CMK (cell line): ENCODE measurements around the gene CCDC85C.

Experiments
- DNase-seq: peaks from one replicate; pipeline ENCODE4 v3.0.0-alpha.2; 2010; ENCODE audit warnings: low read depth

Gene CCDC85C

DNA sequence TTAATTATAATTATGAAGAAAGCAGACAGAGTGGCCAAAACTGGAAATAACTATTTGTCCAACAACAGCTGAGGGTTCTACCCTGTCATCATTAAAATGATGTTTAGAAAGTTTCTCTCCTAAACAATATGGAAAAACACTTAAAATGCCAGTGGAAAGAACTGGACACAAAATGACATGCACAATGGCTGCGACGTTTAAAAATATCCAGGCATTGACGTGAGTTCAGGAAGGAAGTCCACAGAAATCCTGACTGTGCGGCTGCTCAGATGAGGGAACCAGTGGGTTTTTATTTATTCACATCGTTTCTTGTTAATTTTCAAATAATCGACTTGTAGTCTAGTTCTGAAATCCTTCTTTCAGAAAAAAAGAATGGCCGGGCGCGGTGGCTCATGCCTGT, 64.5 kb downstream of the CCDC85C start:
- no peak for DNase-seq

DNA sequence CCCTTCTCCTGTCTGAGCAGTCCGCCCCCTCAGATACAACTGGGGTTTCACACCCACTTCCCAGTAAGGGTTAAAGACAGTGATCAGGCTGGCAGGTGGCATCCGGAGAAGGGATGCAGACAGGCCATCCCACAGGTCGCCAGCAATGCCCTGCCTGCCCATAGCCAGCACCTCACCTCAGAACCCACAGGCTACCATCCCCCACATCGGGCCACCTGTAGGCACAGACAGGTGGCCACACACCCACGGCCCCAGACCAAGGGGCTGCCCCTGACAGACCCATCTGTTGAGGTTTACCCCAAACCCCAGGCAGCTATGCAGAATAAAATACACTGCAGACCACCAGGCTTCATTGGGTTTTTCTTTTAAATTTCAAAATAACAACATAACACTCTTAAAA, 65.3 kb downstream of the CCDC85C start:
- DNase-seq = no peak

DNA sequence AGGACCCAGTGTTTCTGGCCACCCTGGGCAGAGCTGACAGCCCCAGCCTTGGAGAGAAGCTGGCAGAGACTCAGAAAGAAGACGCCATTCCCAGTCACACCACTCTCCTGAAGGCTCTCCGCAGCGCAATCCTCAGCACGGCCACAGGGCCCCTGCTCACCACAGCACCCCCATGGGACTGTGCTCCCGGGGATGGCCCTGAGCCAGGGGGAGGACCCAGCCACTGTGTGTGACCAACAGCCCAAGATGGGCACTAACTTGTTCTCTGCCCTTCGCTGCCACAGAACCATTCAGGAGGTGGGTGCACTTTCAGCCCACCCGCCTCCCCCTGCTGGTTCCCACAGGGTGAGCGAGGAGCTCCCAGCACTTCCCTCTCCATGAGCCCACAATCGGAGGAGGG, 65.7 kb downstream of the CCDC85C start:
- no peak for DNase-seq

DNA sequence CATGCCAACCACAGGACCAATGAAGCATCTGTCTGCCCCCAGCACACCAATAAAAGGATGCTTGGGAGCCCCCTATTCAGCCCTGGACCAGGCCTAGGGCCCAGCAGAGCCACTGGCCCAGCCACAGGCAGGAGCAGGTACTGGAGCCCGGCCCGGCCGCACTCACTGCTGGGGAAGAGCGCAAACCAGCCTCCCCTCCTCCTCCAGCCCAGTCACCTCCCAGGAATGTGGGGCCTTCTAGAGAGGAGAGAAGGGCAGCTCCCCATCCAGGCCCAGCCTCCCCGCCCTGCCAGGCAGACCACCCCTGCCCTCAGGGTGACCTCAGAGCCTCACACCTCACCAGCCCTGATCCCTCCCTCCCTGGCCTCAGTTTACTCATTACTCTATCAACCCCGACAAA, 66.6 kb downstream of the CCDC85C start:
- no peak for DNase-seq

DNA sequence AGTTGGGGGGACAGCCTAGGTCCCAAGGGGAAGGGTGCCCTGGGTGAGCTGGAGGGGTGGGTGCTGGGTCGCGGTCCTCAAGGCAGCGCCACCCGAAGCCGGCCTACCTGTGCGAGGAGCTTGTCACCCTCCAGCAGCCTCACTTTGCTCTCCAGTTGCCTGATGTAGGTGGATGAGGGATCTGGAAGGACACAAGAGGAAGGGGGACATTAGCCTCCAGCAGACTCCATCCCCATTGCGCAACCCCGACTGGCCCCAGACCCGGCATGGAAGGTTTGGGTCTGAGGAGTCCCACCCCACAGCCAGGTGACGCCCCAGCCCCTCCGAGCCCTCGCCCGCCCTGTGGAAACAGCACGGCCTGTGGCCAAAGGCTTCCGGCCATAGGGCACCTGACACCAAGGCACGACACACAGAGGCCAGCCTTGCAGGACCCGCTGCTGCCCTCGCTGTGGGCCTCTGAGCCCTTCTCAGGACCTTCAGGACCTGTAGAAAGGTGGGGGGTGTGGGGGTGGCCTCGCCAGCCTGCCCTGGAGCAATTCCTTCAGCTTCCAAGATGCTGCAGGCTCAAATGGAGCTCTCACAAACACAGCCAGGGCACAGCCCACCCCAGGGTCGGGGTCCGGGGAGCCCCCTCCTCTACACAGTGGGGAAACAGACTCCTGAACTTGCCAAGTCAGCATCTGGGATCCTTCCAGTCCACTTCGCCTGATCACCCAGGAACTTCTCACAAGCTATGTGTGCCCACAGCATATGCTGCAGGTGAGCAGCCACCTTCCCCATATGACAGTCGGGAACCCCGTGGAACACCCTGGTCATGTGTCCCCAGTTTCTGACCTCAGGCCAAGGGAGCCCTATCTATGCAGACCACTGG, 67.9 kb downstream of the CCDC85C start:
- DNase-seq = no peak

DNA sequence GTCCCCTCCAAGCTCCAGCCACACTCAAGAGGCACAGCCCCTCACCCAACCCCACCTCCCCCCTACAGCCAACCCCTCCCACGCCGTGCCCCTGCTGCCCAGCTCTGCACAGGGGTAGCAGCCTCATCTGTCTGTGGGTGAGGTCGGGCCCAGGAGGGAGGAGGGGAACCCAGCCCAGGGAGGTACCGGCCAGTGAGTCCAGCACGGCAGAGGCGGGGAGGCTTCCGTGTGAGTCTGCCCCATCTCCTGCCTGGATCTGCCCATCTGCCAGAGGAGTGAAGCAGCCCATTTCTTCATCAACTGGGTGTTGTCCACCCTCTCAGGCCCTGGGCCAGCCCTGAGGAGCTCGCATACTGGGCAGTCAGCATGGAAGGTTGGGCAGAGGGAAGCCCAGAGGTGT, 68.6 kb downstream of the CCDC85C start:
- no peak for DNase-seq

DNA sequence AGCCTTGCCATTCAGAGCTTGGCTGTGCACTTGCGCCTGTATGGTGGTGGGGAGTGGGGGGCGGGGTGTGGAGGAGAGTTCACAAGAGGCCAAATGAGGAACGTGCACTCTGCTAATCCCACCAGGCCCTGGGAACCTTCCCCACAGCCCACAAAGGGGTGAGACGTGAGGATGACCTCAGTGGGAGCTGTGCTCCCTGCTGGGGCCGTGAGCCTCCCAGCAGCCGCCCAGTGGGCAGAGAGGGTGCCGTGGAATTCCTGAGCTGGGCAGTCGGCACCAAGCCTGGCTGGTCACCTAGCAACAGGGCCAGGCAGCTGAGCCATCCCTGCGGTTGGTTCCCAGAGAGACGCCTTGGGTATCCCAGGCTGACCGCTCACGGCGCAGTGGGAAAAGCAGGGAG, 69.1 kb downstream of the CCDC85C start:
- no peak for DNase-seq

DNA sequence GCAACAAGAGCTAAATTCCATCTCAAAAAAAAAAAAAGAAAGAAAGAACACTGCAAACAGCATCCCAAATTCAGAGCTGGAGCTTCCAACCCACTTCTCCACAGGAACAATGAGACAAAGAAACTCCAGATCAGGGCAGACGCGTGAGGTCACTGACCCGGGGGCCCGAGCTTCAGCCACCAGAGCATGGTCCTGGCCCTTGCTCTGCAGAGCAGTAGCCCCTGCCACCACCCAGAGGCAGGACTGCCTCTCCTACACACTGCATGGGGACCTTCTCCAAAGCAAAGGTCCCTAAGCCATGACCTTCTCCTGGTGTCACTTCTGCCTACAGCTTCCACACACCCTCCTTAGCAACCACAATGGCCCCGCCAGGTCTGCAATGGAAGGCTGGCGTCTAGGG, 69.7 kb downstream of the CCDC85C start:
- DNase-seq = no peak

DNA sequence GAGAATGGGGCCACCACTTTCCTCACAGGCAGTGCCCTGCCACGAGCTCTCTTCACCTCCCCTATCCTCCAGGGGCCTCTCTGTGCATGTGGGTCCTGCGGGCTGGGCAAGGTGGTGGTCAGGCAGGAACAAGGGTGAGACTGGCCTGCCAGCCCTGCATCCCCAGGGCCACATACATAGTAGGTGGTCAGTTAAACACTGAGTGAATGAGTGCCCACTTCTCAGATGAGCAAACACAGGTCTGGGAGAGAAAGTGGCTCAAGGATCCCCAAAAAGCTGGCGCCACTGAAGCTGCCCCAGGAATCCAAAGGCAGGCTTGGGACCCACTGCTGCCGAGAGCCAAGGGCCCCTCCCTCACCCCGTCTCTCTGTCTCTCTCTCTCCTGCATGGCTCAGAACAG, 71.7 kb downstream of the CCDC85C start:
- DNase-seq = no peak

DNA sequence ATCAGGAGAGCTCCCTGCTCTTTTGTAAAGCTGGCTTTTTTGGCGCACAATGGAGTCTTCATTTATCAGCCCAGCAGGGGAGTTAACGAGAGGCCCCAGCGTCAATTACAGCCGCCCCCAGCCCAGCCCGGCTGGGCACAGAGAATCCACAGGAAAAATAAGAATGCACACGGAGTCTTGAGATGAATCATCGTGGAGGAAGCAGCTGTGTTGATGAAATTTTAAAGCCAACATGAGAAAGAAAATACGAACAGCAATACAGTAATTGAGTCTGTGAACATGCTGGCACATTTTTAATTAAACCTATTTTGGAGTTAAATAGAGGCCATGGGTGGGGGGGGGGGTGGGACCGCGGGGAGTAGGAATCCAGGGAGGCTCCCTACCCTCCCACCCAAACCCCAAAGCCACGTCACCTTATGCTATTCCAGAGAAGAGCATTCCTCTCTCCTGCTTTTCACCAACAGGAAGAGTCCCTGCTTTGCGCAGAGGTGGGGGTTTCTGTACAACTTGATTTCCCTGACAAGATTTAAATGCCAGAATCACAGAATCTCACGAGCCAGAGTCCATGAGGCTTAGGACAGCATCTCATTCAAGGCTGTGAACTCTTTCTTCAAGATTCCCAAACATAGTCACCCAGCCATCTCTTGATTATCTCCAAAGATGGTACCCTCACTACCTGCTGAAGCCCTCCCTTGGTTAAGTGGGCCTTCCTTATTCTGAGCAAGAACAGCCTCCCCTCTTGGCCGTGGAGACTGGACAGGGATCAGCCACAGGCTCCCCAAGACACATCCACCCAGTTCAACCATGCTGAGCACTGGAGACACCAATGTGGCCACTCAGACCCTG, 72.5 kb downstream of the CCDC85C start:
- no peak for DNase-seq

DNA sequence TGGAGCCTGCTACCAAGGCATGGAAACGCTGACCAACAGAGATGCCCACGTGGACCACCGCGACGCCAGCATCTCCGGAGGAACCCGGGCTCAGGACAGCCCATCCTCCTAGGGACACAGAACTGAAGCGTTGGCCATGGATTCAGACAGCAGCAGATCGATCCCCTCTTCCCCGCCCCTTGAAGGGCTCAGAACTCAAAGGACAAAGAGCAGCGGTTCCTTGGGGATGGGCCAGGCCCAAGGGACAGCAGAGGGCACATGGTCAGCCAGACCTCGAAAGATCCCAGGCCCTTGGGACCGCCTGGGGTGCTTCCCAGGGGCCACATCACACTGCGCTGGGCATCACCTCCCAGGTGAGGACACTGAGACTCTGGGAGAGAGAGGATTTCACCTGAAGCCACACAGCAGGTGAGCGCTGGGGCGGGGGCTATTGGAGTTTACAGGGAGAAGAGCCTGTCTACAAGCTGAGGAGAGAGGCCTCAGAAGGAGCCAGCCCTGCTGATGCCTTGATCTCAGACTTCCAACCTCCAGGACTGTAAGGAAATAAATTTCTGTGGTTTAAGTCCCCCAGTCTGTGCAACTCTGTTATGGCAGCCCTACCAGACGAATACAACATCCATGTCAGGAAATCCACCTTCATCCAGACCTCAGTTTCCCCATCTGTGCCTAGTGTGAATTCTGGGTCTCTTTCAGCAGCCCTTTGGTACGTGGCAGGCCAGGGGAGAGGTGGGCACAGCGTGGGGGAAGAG, 73.4 kb downstream of the CCDC85C start:
- DNase-seq = no peak

DNA sequence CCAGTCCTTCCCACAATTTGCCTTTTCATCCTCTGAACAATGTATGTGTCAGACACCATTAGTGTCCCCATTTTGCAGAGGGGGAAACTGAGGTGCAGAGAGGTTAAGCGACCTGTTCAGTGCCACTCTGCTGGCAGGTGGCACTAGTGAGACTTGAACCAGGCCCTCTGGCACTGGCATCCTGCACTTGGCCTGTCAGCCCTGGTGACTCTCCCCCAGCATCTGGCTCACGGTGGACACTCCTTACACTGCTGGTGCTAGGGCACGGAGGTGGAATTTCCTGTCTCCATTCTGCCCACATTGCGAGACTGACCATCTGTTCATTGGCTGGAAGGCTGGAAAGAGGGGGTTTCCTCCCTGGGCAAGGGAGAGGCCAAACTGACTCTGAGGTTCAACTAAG, 74.1 kb downstream of the CCDC85C start:
- DNase-seq = no peak

DNA sequence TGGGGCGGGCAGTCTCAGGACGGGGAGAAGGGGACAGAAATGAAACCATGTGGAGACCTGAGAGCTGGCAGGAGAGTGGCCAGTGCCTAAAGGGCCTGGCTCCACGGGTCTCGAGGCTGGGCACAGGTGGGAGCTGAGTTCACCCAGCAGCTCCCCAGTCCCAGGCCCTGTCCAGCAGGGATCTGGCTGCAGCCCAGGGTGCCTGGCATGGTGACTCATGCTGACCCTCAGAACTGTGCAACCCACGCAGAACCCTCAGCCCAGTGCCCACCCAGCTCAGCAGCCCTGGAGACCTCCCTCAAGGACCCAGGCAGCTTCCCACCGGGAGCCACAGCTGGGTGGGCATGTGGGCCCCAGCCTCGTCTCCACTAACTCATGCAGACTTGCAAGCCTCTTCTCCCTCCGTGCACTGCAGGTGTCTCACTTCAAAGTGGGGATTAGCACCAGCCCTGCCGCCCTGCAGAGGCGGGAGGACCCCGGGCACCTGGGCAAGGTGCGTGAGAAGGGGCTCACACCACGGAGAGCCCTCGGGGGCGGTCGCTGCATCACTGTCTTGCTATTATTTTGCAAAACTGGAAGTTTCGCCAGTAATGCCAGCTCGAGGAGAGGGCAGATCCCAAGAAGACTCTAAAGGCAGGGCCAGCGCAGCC, 76.5 kb downstream of the CCDC85C start:
- DNase-seq = no peak

DNA sequence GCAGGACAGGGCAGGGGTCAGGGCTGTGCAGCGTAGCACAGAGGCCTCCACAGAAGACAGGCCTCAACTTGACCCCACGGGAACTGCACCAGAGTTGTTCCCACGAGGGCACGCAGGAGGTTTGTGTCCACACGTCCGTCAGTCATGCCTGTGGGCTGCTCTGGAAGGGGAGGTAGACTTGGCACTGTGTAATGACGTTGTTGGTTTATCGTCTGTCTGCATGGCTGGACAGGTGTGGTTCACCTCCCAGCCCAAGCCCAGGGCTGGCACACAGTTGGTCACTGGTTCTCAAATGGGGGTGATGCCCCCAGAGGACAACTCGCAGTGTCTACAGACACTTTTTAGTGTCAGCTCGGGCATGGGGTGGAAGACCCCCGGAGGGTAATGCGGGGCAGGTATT, 77.0 kb downstream of the CCDC85C start:
- no peak for DNase-seq

DNA sequence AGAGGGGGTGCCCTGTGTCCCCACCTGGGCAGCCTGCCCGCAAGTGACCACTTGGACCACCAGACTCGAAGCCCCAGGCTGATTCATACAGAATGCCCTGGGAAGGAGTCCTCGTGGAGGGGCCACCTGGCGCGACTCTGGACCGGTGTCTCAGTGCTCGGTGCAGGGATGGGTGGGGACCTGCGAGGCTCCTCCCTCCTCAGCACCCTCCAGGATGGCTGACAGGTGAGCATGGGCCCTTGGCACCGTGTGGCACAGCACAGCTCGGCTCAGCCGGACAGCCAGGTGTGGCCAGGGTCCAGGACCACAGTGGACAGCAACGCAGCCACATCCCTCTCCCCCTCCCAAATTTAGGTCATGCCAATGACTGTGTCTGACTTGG, 78.3 kb downstream of the CCDC85C start:
- no peak for DNase-seq

DNA sequence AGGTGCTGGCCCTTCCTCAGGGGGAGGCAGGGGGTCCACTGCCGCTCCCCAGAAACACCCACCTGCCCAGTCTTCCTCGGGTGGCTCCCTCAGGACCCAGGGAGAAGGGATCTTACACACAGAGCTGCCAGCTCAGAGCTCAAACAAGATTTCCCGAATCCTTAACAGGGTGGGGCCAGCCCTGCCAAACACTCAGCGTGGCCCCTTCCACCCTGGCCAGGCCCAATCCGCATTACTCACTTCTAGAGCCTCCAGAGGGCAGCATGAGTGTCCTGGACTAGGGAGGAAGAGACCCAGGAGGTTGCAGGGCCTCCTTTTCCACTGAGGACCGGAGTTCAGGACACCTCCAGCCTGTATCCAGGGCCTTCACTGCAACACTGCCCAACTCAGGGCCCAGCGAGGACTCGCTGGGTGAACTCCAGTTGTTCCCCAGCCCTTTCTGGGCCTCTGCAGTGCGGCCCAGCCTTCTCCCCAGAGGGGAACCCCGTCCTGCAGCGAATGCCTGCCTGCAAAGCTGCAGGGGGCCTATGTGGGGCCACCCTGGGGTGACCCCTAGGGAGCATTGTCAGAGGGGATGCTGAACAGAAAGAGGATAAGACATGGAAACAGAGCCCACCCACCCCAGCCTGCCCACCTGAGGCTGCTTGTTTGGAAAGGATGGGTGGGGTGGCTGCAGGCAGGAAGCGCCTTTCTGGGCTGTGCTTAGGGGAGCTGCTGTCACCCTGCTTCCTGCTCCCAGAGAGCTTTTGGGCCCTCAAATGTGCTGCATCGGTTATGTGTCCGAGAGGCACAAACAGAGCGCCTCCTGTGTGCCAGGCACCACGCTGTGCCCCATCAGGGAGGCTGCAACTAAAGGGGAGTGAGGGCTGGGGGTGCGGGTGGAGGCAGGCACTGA, 79.0 kb downstream of the CCDC85C start:
- no peak for DNase-seq

DNA sequence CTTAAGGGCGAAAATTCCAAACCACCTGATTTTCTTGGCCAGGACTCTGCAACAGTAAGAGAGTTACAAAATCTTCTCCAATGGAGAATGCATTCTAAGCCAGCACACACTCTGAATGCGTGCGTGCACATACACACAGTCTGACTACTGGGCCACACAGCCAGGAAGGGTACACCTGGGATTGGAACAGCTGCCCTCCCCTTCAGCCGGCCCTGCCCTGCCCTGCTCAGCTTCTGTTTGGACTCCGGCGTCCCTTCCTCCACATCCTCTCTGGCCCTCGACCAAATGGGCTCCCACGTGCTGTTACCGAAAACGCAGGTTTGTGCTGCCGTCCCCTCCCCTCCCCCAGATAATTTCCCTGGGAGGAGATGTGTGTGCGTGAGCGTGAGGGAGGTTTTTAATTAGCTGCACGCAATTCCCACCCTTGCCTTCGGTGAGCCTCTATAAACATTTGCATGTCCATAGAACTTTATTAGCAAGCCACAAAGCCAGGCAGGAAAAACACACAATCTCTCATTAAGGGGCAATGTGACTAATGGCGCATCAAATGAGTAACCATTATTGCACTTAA, 79.8 kb downstream of the CCDC85C start:
- no peak for DNase-seq

DNA sequence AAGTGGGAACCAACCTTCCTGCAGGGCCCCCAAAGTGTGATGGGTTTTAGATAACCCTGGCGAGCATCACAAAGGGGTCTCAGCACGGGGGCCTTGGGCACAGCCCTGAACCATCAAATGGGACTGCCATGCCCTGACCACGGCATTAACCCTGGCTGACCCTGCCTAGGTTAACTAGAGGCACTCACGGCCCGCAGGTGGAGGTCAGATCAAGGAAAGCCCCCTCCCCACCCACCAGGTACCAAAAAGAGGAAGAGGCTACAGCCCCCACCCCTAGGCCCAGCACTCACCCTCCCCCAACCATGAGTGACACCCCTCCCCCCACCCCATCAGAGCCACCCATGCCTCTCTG, 80.3 kb downstream of the CCDC85C start:
- no peak for DNase-seq

DNA sequence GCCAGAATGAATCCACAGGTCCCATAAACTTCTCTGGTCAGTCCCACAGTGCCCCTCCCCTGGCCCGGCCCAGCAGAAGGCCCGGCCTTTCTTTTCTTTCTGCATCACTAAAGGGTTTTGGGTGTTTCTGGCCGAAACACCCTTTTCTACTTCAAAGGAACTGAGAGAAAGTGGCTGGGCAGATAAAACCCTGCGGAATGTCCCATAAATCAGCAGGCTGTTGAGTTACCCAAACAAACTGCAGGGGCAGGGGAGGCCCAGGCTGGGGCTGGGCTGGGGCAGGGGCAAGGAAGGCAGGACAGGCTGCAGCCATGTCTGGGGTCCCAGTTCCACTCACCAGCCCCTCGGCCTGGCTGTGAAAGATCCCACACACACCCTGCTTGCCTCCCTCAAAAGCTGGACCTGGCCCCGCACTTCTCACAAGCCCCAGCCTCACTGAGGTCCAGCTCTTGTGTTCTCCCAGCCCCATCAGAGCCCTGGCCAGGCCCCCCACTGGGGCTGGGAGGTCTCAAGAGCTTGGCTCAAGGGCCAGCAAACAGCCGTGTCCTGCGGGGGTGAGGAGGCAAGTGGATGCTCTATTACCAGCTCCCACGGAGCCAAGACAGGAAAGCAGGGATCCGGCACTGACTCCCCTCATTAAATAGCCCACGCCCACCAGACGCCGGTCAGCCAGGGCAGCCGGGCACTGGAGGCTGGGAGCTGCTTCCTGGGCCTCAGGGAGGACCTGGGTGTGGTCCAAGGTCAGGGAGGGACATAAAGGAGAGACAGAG, 80.9 kb downstream of the CCDC85C start:
- no peak for DNase-seq

DNA sequence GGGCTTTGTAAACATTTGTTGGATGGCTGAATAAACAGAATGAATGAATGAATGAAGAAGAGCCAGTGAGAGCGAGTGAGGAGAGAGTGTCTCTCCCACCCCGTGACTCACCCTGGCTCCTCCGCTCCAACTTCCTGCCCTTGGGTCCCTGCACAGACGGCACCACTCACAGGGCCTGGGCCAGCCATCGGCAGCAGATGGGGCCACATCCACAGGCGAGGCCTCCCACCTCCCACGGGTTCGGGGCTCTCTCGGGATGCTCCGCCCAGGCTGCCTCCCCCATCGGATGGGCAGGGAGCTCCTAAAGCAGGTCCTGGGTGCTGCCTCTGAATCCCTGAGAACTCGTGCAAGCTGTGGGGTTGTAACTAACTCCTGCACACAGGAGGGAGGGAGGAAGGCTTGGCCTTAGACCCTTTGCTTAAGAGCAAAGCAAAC, 81.5 kb downstream of the CCDC85C start:
- no peak for DNase-seq
